HL-60 (cell line): ENCODE measurements around the gene FRMD3.

Experiments used
- GABPA ChIP-seq: IDR thresholded peaks from 2 replicates; pipeline ENCODE4 v1.6.1; 2012; ENCODE audit warnings: low read depth
- POLR2AphosphoS5 ChIP-seq: IDR thresholded peaks from 2 replicates; pipeline ENCODE4 v1.6.1; 2012; ENCODE audit warnings: low read depth
- TF ChIP-seq, protein P1 (sequence below): IDR thresholded peaks from one replicate; pipeline ENCODE4 v1.5.1; 2011; ENCODE audit warnings: low read length, control low read depth, inconsistent platforms; ENCODE audit not compliant: insufficient read depth
- TF ChIP-seq, protein P2 (sequence below): IDR thresholded peaks from 2 replicates; pipeline ENCODE4 v1.6.1; 2012; ENCODE audit warnings: low read depth; ENCODE audit not compliant: insufficient replicate concordance

DNA sequence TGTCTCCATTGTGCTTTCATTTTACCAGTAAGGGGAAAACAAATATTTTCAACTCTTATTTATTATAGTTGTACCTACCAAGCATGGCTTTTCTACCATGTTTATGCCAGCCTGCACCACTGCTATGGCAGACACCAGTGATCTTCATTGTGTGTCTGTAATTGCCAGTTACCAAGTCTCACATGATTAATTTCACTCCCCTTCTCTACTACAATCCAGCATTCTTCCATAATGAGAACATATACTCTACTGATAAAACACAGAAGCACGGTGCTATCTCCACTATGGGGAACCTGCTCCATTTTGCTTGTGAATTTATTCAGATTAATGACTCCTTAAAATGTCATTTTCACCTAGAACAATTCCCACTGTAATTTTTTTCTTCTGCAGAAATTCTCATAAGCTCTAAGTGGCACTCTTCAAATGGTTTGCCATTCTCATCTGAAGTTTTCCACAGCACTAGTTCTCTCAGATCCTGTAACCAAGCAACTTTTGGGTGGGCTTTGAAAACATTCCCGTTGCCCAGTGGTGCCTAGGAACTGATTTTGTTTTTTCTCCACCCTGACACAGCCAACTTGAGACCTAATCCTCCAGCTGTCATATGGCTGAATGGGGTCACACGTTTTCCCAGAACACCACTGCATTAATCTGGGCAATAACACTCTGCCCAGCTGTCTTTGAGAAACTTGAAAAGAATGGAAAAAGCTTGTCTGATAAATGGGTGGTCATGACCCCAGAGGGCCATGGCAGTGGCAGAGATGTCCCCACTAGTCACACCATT is 252.6 kb downstream of the FRMD3 start:
- TF ChIP-seq, protein P1, sequence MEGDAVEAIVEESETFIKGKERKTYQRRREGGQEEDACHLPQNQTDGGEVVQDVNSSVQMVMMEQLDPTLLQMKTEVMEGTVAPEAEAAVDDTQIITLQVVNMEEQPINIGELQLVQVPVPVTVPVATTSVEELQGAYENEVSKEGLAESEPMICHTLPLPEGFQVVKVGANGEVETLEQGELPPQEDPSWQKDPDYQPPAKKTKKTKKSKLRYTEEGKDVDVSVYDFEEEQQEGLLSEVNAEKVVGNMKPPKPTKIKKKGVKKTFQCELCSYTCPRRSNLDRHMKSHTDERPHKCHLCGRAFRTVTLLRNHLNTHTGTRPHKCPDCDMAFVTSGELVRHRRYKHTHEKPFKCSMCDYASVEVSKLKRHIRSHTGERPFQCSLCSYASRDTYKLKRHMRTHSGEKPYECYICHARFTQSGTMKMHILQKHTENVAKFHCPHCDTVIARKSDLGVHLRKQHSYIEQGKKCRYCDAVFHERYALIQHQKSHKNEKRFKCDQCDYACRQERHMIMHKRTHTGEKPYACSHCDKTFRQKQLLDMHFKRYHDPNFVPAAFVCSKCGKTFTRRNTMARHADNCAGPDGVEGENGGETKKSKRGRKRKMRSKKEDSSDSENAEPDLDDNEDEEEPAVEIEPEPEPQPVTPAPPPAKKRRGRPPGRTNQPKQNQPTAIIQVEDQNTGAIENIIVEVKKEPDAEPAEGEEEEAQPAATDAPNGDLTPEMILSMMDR = no peak
- TF ChIP-seq POLR2AphosphoS5 (no peak), GABPA (no peak)
- TF ChIP-seq, protein P2, sequence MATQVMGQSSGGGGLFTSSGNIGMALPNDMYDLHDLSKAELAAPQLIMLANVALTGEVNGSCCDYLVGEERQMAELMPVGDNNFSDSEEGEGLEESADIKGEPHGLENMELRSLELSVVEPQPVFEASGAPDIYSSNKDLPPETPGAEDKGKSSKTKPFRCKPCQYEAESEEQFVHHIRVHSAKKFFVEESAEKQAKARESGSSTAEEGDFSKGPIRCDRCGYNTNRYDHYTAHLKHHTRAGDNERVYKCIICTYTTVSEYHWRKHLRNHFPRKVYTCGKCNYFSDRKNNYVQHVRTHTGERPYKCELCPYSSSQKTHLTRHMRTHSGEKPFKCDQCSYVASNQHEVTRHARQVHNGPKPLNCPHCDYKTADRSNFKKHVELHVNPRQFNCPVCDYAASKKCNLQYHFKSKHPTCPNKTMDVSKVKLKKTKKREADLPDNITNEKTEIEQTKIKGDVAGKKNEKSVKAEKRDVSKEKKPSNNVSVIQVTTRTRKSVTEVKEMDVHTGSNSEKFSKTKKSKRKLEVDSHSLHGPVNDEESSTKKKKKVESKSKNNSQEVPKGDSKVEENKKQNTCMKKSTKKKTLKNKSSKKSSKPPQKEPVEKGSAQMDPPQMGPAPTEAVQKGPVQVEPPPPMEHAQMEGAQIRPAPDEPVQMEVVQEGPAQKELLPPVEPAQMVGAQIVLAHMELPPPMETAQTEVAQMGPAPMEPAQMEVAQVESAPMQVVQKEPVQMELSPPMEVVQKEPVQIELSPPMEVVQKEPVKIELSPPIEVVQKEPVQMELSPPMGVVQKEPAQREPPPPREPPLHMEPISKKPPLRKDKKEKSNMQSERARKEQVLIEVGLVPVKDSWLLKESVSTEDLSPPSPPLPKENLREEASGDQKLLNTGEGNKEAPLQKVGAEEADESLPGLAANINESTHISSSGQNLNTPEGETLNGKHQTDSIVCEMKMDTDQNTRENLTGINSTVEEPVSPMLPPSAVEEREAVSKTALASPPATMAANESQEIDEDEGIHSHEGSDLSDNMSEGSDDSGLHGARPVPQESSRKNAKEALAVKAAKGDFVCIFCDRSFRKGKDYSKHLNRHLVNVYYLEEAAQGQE = no peak
